A549 (cell line): ENCODE data around the gene PITPNC1.

Source experiments
- BHLHE40 ChIP-seq: IDR thresholded peaks from 2 replicates; pipeline ENCODE4 v1.6.1; 2012; ENCODE audit warnings: low read depth, low read length, inconsistent platforms
- CBX2 ChIP-seq: fragments of 200-600 bp; sonication (generic); IDR thresholded peaks from 2 replicates; pipeline ENCODE4 v1.6.1; 2016; ENCODE audit warnings: low read depth, mild to moderate bottlenecking, borderline replicate concordance
- CHD4 ChIP-seq: fragments of 200-600 bp; sonication (generic); IDR thresholded peaks from 2 replicates; pipeline ENCODE4 v1.6.1; 2016; ENCODE audit warnings: antibody characterized with exemption, mild to moderate bottlenecking, borderline replicate concordance
- HDAC2 ChIP-seq: fragments of 200-600 bp; sonication (generic); IDR thresholded peaks from 2 replicates; pipeline ENCODE4 v1.6.1; 2016
- MAZ ChIP-seq: fragments of 150-350 bp; IDR thresholded peaks from 2 replicates; pipeline ENCODE4 v1.6.1; 2014; ENCODE audit warnings: antibody characterized with exemption, low read depth, low read length, borderline replicate concordance
- POLR2A ChIP-seq: IDR thresholded peaks from 2 replicates; pipeline ENCODE4 v1.6.1; 2012; ENCODE audit warnings: mild to moderate bottlenecking, low read length
- RAD21 ChIP-seq, 2 experiments: fragments of >200 bp in 1 of 2; sonication (Bioruptor Twin) in 1 of 2; formaldehyde crosslinking in 1 of 2; IDR thresholded peaks in 1 of 2; conservative IDR thresholded peaks in 1 of 2; 2 replicates in 1 of 2; 3 replicates in 1 of 2; pipeline ENCODE4 v1.6.1; 2012 to 2018; ENCODE audit warnings: inconsistent platforms in 1 of 2
- TP53 ChIP-seq: fragments of 250-450 bp; sonication (Bioruptor Pico); IDR thresholded peaks from 2 replicates; pipeline ENCODE4 v1.5.0; 2021; ENCODE audit warnings: mild to moderate bottlenecking, moderate library complexity
- ZFP36 ChIP-seq: fragments of 450-650 bp; IDR thresholded peaks from 2 replicates; pipeline ENCODE4 v1.6.1; 2014; ENCODE audit warnings: borderline replicate concordance; ENCODE audit not compliant: partially characterized antibody
- TF ChIP-seq, protein P1 (sequence below): fragments of >200 bp; sonication (Bioruptor Twin); formaldehyde crosslinking; IDR thresholded peaks from 3 replicates; pipeline ENCODE4 v1.5.1; 2016
- TF ChIP-seq, protein P2 (sequence below): IDR thresholded peaks from 2 replicates; pipeline ENCODE4 v1.6.1; 2012

DNA sequence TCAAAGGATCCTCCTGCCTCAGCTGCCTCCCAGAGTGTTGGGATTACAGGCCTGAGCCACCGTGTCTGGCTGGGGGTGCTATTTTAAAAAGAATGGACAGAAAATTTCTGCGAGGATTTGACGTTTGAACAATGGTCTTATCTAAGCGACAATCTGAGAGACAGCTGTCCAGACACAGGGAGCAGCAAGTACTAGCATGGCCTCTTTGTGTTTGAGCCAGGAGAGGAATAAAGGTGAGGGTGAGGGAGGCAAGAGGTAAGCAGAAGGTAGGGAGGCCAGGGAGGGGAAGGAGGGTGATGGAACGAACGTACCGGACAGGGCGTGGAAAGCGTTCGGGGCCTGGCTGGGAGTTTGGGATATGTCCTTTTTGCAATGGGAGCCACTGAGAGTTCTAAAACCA lies 59.2 kb downstream of the PITPNC1 start:
- TF ChIP-seq, protein P1, sequence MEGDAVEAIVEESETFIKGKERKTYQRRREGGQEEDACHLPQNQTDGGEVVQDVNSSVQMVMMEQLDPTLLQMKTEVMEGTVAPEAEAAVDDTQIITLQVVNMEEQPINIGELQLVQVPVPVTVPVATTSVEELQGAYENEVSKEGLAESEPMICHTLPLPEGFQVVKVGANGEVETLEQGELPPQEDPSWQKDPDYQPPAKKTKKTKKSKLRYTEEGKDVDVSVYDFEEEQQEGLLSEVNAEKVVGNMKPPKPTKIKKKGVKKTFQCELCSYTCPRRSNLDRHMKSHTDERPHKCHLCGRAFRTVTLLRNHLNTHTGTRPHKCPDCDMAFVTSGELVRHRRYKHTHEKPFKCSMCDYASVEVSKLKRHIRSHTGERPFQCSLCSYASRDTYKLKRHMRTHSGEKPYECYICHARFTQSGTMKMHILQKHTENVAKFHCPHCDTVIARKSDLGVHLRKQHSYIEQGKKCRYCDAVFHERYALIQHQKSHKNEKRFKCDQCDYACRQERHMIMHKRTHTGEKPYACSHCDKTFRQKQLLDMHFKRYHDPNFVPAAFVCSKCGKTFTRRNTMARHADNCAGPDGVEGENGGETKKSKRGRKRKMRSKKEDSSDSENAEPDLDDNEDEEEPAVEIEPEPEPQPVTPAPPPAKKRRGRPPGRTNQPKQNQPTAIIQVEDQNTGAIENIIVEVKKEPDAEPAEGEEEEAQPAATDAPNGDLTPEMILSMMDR, result no peak
- TF ChIP-seq HDAC2, result no peak
- TF ChIP-seq BHLHE40, result no peak
- TF ChIP-seq RAD21 (conservative IDR thresholded peaks at IDR 0.05 in 1 of 2, IDR thresholded peaks at IDR 0.05 in 1 of 2), result no peak
- TF ChIP-seq POLR2A, result no peak
- TF ChIP-seq, protein P2, sequence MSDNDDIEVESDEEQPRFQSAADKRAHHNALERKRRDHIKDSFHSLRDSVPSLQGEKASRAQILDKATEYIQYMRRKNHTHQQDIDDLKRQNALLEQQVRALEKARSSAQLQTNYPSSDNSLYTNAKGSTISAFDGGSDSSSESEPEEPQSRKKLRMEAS, result no peak
- TF ChIP-seq MAZ, result no peak
- no peak for TF ChIP-seq CHD4
- no peak for TF ChIP-seq TP53 (CRISPR knock-in tag)
- TF ChIP-seq CBX2, result no peak
- TF ChIP-seq ZFP36, result no peak
